Adrenal gland (tissue), 12 donors: ENCODE data around the gene LRRC25. TPM values are rescaled to one million over a fixed set of nuclear protein-coding genes. Genes with fewer than 3 reads are reported as not detected.
A peak's percentile ranks its signal among the peaks of the same experiment; 100 is the strongest.

Experiments used
- DNase-seq, 7 donors: peaks; one replicate each; pipeline ENCODE4 v3.0.0-alpha.2; 2019 to 2020
- H3K27ac ChIP-seq, 5 donors: fragments of 200-600 bp; sonication (generic) in 4 of 5; 1 replicate in 3 of 5; 2 replicates in 2 of 5; pipeline versions ENCODE4 v1.5.1 to v1.8.0; 2016 to 2020; ENCODE audit warnings: mild to moderate bottlenecking in 1 of 5
- H3K27me3 ChIP-seq: fragments of 200-600 bp; 2 replicates; pipeline ENCODE4 v1.8.0; 2021
- H3K36me3 ChIP-seq, 2 donors: fragments of 200-600 bp; replicated peaks in 1 of 2; 1 replicate in 1 of 2; 2 replicates in 1 of 2; pipeline versions ENCODE4 v1.5.1 to v1.8.0; 2018 to 2022
- H3K4me1 ChIP-seq, 2 donors: fragments of 200-600 bp; replicated peaks in 1 of 2; 1 replicate in 1 of 2; 2 replicates in 1 of 2; pipeline versions ENCODE4 v1.5.1 to v1.8.0; 2018 to 2021
- H3K4me3 ChIP-seq, 4 donors: fragments of 200-600 bp; sonication (generic) in 3 of 4; one replicate each; pipeline ENCODE4 v1.5.1; 2016 to 2018
- H3K9me3 ChIP-seq, 3 donors: fragments of 200-600 bp; sonication (generic) in 1 of 3; replicated peaks in 1 of 3; 1 replicate in 2 of 3; 2 replicates in 1 of 3; pipeline versions ENCODE4 v1.5.1 to v1.8.0; 2016 to 2021
- POLR2A ChIP-seq, 2 donors: fragments of 450-650 bp; IDR thresholded peaks; one replicate each; pipeline ENCODE4 v1.6.1; 2017; ENCODE audit warnings: antibody characterized with exemption in 2 of 2, mild to moderate bottlenecking in 2 of 2, moderate library complexity in 1 of 2
- WGBS, 4 donors: extraction: QIAGEN DNeasy Blood & Tissue Kit in 2 of 4; methylation state at CpG; one replicate each; pipeline versions ENCODE4 v1.1.5 to v1.1.7; 2013 to 2017; 5-methylcytosine and 5-hydroxymethylcytosine counted together
- intact Hi-C, 2 donors: fragments of 100-400 bp; cut with DNase I; formaldehyde crosslinking; loops; one replicate each; pipeline versions ENCODE4 v1.14.1 to v1.15.0; 2022 to 2023
- polyA plus RNA-seq, 3 donors: library from polyadenylated mRNA; stranded (reverse); fragments of 200-250 nt in 2 of 3; fragments of 350-450 nt in 1 of 3; fragmentation: Illumina TruSeq in 1 of 3; extraction: RNeasy Lipid Tissue Mini Kit (QIAGEN cat#74804) in 1 of 3; gene quantifications; one replicate each; pipeline ENCODE4 v1.2.3, GENCODE V29; 2013 to 2014
- total RNA-seq, 9 donors: library from RNA; depleted of rRNA in 4 of 9; stranded (reverse); fragments of >200 nt in 4 of 9; fragments of 120-200 nt in 1 of 9; fragmentation: NEBNext Ultra II Directional in 1 of 9; extraction: Animal tissue kit (Norgen Biotek cat#: 25700) in 1 of 9; gene quantifications; one replicate each; pipeline versions ENCODE4 v1.1.0 to v1.2.4, GENCODE V29; 2013 to 2023
- TF ChIP-seq, protein P1 (sequence below), 6 experiments: fragments of 450-650 bp in 4 of 6; fragments of 200-600 bp in 2 of 6; sonication (generic) in 1 of 6; IDR thresholded peaks; 1 replicate in 5 of 6; 2 replicates in 1 of 6; pipeline versions ENCODE4 v1.5.1 to v1.8.0; 2016 to 2021; ENCODE audit warnings: antibody characterized with exemption in 6 of 6, mild to moderate bottlenecking in 2 of 6, moderate library complexity in 1 of 6
- donor health status: healthy with polysubstance abuse.
- donor health status: Bipolar disorder and iron deficiency.
- donor health status: DM: yes; HTN: yes; CAD: no.
- donor health status: DM: no; HTN: no; CAD: no.
- donor health status: DM: no; HTN: no; CAD: no.
- donor health status: DM: yes; HTN: yes; CAD: no.

LRRC25 gene
- total and polyA plus RNA-seq, 12 donors = 1.5 to 38.2 (median 17.0) TPM

DNA sequence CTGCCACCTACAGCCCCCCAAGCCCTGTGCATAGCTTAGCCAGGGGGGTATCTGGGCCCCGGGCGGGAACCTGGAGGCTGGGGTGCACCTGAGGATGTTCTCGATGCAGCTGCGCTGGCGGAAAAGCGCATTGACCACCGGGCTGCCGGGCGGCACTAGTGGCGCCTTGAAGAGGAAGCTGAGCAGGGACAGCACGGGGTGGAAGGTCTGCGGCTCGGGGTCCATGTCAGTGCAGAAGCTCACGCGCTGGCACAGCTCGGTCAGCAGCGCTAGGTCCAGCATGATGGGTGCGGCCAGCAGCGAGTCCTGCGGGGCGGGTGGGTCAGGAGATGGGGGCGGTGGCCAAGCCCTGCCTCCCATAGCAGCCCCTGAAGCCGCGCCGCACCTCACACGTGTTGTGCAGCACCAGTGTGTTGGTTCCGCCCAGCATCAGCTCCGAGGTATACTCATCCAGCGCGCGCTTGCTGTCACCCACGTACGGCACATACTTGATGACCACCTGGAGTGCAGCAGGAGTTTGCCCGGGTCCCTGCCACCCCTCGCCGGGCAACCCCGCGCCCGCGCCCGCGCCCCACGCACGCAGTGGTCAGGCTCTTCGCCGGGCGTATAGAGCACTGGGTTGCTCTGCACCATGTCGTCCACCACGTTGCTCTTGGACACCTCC is 37.9 kb upstream of the LRRC25 start:
- Histone ChIP-seq H3K9me3 (no peaks in the 10 kb centered on the region), H3K4me3 (no peak overlapping the region), H3K27me3 (no peaks in the 10 kb centered on the region), H3K36me3 (no peaks in the 10 kb centered on the region), H3K4me1 (peaks cover 29 to 39% of the 10 kb centered on the region in 2 donors), H3K27ac (no peak overlapping the region)
- DNase-seq = peak in 4 of 7 donors; percentile 15 to 77 (median 48)
- TF ChIP-seq POLR2A (IDR thresholded peaks at IDR 0.05) = no peak
- TF ChIP-seq, protein P1, sequence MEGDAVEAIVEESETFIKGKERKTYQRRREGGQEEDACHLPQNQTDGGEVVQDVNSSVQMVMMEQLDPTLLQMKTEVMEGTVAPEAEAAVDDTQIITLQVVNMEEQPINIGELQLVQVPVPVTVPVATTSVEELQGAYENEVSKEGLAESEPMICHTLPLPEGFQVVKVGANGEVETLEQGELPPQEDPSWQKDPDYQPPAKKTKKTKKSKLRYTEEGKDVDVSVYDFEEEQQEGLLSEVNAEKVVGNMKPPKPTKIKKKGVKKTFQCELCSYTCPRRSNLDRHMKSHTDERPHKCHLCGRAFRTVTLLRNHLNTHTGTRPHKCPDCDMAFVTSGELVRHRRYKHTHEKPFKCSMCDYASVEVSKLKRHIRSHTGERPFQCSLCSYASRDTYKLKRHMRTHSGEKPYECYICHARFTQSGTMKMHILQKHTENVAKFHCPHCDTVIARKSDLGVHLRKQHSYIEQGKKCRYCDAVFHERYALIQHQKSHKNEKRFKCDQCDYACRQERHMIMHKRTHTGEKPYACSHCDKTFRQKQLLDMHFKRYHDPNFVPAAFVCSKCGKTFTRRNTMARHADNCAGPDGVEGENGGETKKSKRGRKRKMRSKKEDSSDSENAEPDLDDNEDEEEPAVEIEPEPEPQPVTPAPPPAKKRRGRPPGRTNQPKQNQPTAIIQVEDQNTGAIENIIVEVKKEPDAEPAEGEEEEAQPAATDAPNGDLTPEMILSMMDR (IDR thresholded peaks at IDR 0.05) = no peak
- WGBS, 4 donors = 94 to 98% (median 95%) methylated on average over 18 to 49 of the region's 49 CpGs
- intact Hi-C loops = no loop called here

DNA sequence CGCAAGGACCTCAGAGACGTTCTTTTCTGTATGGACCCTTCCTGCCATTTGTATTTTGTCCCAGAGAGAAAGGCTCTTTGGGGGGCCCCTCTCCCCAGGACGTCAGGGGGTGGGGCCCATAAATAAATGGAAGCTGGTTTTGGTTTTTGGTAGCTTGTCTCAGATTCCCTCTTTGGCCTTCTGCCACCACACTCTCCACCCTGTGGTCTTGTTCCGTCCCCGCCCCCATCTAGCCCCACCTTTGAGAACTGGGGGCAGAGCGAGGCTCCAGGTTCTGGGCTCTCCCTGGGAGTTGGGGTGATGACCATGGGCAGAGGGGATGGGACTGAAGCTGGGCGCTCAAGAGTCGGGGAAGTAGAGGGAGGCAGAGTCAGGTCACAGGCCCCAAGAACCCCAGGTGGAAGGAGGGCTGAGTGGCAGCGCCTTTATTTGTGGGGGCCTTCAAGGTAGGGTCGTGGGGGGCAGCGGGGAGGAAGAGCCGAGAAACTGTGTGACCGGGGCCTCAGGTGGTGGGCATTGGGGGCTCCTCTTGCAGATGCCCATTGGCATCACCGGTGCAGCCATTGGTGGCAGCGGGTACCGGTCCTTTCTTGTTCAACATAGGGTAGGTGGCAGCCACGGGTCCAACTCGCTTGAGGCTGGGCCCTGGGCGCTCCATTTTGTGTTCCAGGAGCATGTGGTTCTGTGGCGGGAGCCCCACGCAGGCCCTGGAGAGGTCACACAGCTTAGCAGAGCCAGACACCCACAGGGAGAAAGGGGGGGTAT is 37.2 kb upstream of the LRRC25 start:
- Histone ChIP-seq H3K36me3 (no peaks in the 10 kb centered on the region), H3K4me3 (peak overlapping the region in 1 of 4 donors; percentile 77), H3K27me3 (no peaks in the 10 kb centered on the region), H3K27ac (peak overlapping the region in 3 of 5 donors; percentile 61 to 86 (median 83)), H3K9me3 (no peaks in the 10 kb centered on the region), H3K4me1 (peaks cover 30 to 42% of the 10 kb centered on the region in 2 donors)
- peak in 5 of 7 donors; percentile 21 to 74 (median 51) for DNase-seq
- TF ChIP-seq, protein P1 (IDR thresholded peaks at IDR 0.05) = no peak
- no peak for TF ChIP-seq POLR2A (IDR thresholded peaks at IDR 0.05)
- intact Hi-C loops = no loop called here
- WGBS, 4 donors = 79 to 83% (median 81%) methylated on average over 11 to 21 of the region's 21 CpGs

DNA sequence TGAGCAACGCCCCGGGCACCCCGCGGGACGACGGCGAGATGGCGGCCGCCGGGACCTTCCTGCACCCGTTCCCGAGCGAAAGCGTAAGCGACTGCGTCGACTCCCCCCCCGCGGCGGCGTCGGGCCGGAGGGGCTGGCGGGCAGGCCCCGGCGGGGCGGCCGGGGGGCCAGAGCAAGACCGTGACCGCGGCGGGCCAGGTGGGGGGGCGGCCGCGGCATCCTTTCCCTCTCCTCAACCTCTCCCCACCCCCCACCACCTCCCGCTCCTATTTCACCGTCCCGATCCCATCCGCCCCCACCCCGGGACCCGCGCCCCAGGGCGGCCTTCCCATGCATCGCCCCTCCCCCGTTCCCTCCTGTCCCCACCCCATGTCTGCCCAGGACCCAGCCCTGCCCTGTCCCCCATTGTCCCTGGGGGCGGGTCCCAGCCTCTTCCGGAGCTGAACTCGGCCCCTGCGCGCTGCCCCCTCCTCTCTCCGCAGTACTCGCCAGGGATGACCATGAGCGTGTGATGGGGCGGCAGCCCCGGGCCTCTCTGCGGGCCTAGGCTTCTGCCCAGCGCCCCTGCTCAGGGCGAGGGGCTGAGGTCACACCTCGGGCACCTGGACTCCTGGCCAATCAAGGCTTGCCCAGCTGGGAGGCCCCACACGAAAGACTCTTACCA is 36.4 kb upstream of the LRRC25 start:
- peak in 6 of 7 donors; percentile 34 to 72 (median 57) for DNase-seq
- Histone ChIP-seq H3K4me3 (peak overlapping the region in 2 of 4 donors; percentile 50 to 77), H3K4me1 (peaks cover 30 to 43% of the 10 kb centered on the region in 2 donors), H3K27ac (peak overlapping the region in 4 of 5 donors; percentile 39 to 86 (median 72)), H3K36me3 (no peaks in the 10 kb centered on the region), H3K27me3 (no peaks in the 10 kb centered on the region), H3K9me3 (no peaks in the 10 kb centered on the region)
- intact Hi-C loops = no loop called here
- TF ChIP-seq, protein P1 (IDR thresholded peaks at IDR 0.05) = no peak
- no peak for TF ChIP-seq POLR2A (IDR thresholded peaks at IDR 0.05)
- WGBS, 4 donors = 8 to 31% (median 9%) methylated on average over 8 to 59 of the region's 60 CpGs
